SU-DHL-6 (cell line): ENCODE results near the gene CDK5RAP2.

ENCODE experiments used
- H2AFZ ChIP-seq: fragments of 200-600 bp; sonication (generic); 2 replicates; pipeline ENCODE4 v1.6.1; 2014; ENCODE audit warnings: low read depth, mild to moderate bottlenecking, moderate library complexity, mixed read lengths, antibody characterized with exemption, low read length; ENCODE audit not compliant: severe bottlenecking
- H3F3A ChIP-seq: fragments of 200-600 bp; shearing (Covaris generic); 2 replicates; pipeline ENCODE4 v1.6.0; 2016; ENCODE audit warnings: antibody characterized with exemption, mild to moderate bottlenecking; ENCODE audit not compliant: insufficient read depth
- H3K27ac ChIP-seq: fragments of 200-600 bp; sonication (generic); 2 replicates; pipeline ENCODE4 v1.5.1; 2016; ENCODE audit warnings: low read depth, mild to moderate bottlenecking, low read length, moderate library complexity, mixed read lengths
- H3K27me3 ChIP-seq: fragments of 200-600 bp; sonication (generic), shearing (Covaris generic); 2 replicates; pipeline ENCODE4 v1.6.0; 2014; ENCODE audit warnings: mild to moderate bottlenecking, low read length
- H3K36me3 ChIP-seq: fragments of 200-600 bp; sonication (generic); 2 replicates; pipeline ENCODE4 v1.6.1; 2014; ENCODE audit warnings: mild to moderate bottlenecking, low read length, mixed read lengths
- H3K4me2 ChIP-seq: fragments of 300-600, 200-600 bp; shearing (Covaris generic), sonication (generic); 2 replicates; pipeline ENCODE4 v1.6.0; 2014; ENCODE audit warnings: low read length, low read depth, mild to moderate bottlenecking; ENCODE audit not compliant: poor library complexity, severe bottlenecking
- H3K4me3 ChIP-seq: fragments of 200-600 bp; sonication (generic); 2 replicates; pipeline ENCODE4 v1.5.1; 2014; ENCODE audit warnings: antibody characterized with exemption, low read length, mild to moderate bottlenecking, mixed read lengths; ENCODE audit not compliant: insufficient read depth, poor library complexity, severe bottlenecking
- H3K79me2 ChIP-seq: fragments of 200-600 bp; sonication (generic); 2 replicates; pipeline ENCODE4 v1.6.1; 2014; ENCODE audit warnings: mild to moderate bottlenecking, low read length, moderate library complexity; ENCODE audit not compliant: insufficient read depth
- H3K9ac ChIP-seq: fragments of 200-600 bp; sonication (generic); 2 replicates; pipeline ENCODE4 v1.7.0; 2014; ENCODE audit warnings: mild to moderate bottlenecking, low read length
- H3K9me2 ChIP-seq: fragments of 200-600 bp; sonication (generic); replicated peaks from 2 replicates; pipeline ENCODE4 v1.6.1; 2014; ENCODE audit warnings: low read length; ENCODE audit not compliant: insufficient read depth
- H3K9me3 ChIP-seq: fragments of 200-600 bp; sonication (generic); 2 replicates; pipeline ENCODE4 v1.6.1; 2014; ENCODE audit warnings: low read length, mixed read lengths; ENCODE audit not compliant: insufficient read depth
- H4K20me1 ChIP-seq: fragments of 200-600 bp; sonication (generic); 2 replicates; pipeline ENCODE4 v1.6.1; 2014; ENCODE audit warnings: low read depth, mild to moderate bottlenecking, antibody characterized with exemption, low read length, moderate library complexity, mixed read lengths
- CTCF ChIP-seq: fragments of 200-600 bp; sonication (generic); IDR thresholded peaks from one replicate; pipeline ENCODE4 v1.5.1; 2017; ENCODE audit warnings: antibody characterized with exemption, mild to moderate bottlenecking, low read length, moderate library complexity; ENCODE audit not compliant: insufficient read depth, poor library complexity, severe bottlenecking
- EZH2phosphoT487 ChIP-seq: fragments of 200-600 bp; sonication (generic), shearing (Covaris generic); conservative IDR thresholded peaks from 2 replicates; pipeline ENCODE4 v1.6.1; 2018; ENCODE audit warnings: mild to moderate bottlenecking, antibody characterized with exemption, low read length, moderate library complexity, mixed read lengths

Gene CDK5RAP2

GRCh38 chr9:120603591-120603990 lies 23.6 kb upstream of the CDK5RAP2 start:
- H3K9ac ChIP-seq: no peak overlapping the region
- H3K27me3 ChIP-seq: no peaks in the 10 kb centered on the region
- no peak overlapping the region for H3K4me3 ChIP-seq
- no peak overlapping the region for H3K4me2 ChIP-seq
- H3K36me3 ChIP-seq: no peaks in the 10 kb centered on the region
- H3K9me2 ChIP-seq: no peaks in the 10 kb centered on the region
- no peaks in the 10 kb centered on the region for H3K9me3 ChIP-seq
- H4K20me1 ChIP-seq: no peaks in the 10 kb centered on the region
- H3K79me2 ChIP-seq: no peaks in the 10 kb centered on the region
- no peak overlapping the region for H3K27ac ChIP-seq
- no peaks in the 10 kb centered on the region for H3F3A ChIP-seq
- no peak for TF ChIP-seq CTCF
- no peak for TF ChIP-seq EZH2phosphoT487
- H2AFZ ChIP-seq: no peak overlapping the region

GRCh38 chr9:120603010-120603409 lies 23.0 kb upstream of the CDK5RAP2 start:
- no peak overlapping the region for H3K4me3 ChIP-seq
- H3K9me2 ChIP-seq: no peaks in the 10 kb centered on the region
- H3K9me3 ChIP-seq: no peaks in the 10 kb centered on the region
- H3F3A ChIP-seq: no peaks in the 10 kb centered on the region
- TF ChIP-seq CTCF: no peak
- no peak for TF ChIP-seq EZH2phosphoT487
- H3K27ac ChIP-seq: no peak overlapping the region
- H3K4me2 ChIP-seq: no peak overlapping the region
- no peaks in the 10 kb centered on the region for H3K27me3 ChIP-seq
- no peak overlapping the region for H2AFZ ChIP-seq
- no peak overlapping the region for H3K9ac ChIP-seq
- H4K20me1 ChIP-seq: no peaks in the 10 kb centered on the region
- H3K36me3 ChIP-seq: no peaks in the 10 kb centered on the region
- no peaks in the 10 kb centered on the region for H3K79me2 ChIP-seq

- H2AFZ ChIP-seq: no peak overlapping the region
- H3K9ac ChIP-seq: no peak overlapping the region
- no peak overlapping the region for H3K4me2 ChIP-seq
- no peaks in the 10 kb centered on the region for H4K20me1 ChIP-seq
- no peaks in the 10 kb centered on the region for H3K36me3 ChIP-seq
- no peaks in the 10 kb centered on the region for H3K27me3 ChIP-seq
- no peak for TF ChIP-seq CTCF
- TF ChIP-seq EZH2phosphoT487: no peak
- no peak overlapping the region for H3K27ac ChIP-seq
- H3K79me2 ChIP-seq: no peaks in the 10 kb centered on the region
- no peaks in the 10 kb centered on the region for H3K9me2 ChIP-seq
- no peaks in the 10 kb centered on the region for H3F3A ChIP-seq
- H3K4me3 ChIP-seq: no peak overlapping the region
- H3K9me3 ChIP-seq: no peaks in the 10 kb centered on the region
Measured at GRCh38 chr9:120593955-120594277, 13.9 kb upstream of the CDK5RAP2 start.
